ENCODE measurements around the gene PPP6R3.

- TF ChIP-seq GATA2 (IDR thresholded peaks at IDR 0.05; ENCODE audit: low read depth, low read length): no peak
- TF ChIP-seq GATA3 (IDR thresholded peaks at IDR 0.05; ENCODE audit: low read depth, low read length): no peak
Observed at GRCh38 chr11:68480852-68481510, 20.4 kb downstream of the PPP6R3 start.

Data from SH-SY5Y (cell line).